ENCODE measurements around the gene PTGES. TPM values are rescaled to one million over a fixed set of nuclear protein-coding genes. Genes with fewer than 3 reads are reported as not detected.
A peak's percentile ranks its signal among the peaks of the same experiment; 100 is the strongest.

PTGES gene
- total and polyA plus RNA-seq, 9 of the 15 experiments (the other 6 are each of a cell fraction or from before 2014, with no cell fraction given): 0.13 TPM; not detected in 8

DNA sequence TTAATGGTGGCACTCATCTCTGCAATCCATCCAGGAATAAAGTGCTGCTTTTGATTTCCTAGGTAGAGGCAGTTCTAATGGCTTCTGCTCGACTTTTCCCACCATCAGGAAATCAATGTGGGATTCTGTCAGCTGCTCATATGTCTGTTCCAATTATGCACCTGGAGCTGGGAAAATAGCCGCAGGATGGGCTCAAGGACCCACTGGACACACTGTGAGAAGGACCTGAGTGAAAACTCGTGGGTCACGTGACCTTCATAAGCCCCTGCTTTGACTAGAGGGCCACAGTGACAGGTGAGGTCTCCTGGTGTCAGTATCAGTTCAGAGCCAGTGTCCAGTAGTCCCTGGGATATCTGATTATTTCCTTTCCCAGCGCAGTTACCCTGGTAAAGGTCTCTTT is 17.9 kb upstream of the PTGES start (continued):
- TF ChIP-seq USF2 (CRISPR knock-in tag; IDR thresholded peaks at IDR 0.05) (peak; percentile 66), TFE3 (CRISPR knock-in tag; IDR thresholded peaks at IDR 0.05) (peak; percentile 89), SIX5 (IDR thresholded peaks at IDR 0.05; ENCODE audit: borderline replicate concordance in 1 of 2, insufficient read depth in 1 of 2, low read depth in 1 of 2, low read length in 2 of 2) (no peak), RBM14 (IDR thresholded peaks at IDR 0.05; ENCODE audit: borderline replicate concordance, insufficient read depth, low read depth, low read length) (no peak), ZNF695 (CRISPR knock-in tag; IDR thresholded peaks at IDR 0.05) (no peak)
- TF ChIP-seq, protein P1, sequence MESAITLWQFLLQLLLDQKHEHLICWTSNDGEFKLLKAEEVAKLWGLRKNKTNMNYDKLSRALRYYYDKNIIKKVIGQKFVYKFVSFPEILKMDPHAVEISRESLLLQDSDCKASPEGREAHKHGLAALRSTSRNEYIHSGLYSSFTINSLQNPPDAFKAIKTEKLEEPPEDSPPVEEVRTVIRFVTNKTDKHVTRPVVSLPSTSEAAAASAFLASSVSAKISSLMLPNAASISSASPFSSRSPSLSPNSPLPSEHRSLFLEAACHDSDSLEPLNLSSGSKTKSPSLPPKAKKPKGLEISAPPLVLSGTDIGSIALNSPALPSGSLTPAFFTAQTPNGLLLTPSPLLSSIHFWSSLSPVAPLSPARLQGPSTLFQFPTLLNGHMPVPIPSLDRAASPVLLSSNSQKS (CRISPR knock-in tag; IDR thresholded peaks at IDR 0.05): no peak
- TF ChIP-seq, protein P2, sequence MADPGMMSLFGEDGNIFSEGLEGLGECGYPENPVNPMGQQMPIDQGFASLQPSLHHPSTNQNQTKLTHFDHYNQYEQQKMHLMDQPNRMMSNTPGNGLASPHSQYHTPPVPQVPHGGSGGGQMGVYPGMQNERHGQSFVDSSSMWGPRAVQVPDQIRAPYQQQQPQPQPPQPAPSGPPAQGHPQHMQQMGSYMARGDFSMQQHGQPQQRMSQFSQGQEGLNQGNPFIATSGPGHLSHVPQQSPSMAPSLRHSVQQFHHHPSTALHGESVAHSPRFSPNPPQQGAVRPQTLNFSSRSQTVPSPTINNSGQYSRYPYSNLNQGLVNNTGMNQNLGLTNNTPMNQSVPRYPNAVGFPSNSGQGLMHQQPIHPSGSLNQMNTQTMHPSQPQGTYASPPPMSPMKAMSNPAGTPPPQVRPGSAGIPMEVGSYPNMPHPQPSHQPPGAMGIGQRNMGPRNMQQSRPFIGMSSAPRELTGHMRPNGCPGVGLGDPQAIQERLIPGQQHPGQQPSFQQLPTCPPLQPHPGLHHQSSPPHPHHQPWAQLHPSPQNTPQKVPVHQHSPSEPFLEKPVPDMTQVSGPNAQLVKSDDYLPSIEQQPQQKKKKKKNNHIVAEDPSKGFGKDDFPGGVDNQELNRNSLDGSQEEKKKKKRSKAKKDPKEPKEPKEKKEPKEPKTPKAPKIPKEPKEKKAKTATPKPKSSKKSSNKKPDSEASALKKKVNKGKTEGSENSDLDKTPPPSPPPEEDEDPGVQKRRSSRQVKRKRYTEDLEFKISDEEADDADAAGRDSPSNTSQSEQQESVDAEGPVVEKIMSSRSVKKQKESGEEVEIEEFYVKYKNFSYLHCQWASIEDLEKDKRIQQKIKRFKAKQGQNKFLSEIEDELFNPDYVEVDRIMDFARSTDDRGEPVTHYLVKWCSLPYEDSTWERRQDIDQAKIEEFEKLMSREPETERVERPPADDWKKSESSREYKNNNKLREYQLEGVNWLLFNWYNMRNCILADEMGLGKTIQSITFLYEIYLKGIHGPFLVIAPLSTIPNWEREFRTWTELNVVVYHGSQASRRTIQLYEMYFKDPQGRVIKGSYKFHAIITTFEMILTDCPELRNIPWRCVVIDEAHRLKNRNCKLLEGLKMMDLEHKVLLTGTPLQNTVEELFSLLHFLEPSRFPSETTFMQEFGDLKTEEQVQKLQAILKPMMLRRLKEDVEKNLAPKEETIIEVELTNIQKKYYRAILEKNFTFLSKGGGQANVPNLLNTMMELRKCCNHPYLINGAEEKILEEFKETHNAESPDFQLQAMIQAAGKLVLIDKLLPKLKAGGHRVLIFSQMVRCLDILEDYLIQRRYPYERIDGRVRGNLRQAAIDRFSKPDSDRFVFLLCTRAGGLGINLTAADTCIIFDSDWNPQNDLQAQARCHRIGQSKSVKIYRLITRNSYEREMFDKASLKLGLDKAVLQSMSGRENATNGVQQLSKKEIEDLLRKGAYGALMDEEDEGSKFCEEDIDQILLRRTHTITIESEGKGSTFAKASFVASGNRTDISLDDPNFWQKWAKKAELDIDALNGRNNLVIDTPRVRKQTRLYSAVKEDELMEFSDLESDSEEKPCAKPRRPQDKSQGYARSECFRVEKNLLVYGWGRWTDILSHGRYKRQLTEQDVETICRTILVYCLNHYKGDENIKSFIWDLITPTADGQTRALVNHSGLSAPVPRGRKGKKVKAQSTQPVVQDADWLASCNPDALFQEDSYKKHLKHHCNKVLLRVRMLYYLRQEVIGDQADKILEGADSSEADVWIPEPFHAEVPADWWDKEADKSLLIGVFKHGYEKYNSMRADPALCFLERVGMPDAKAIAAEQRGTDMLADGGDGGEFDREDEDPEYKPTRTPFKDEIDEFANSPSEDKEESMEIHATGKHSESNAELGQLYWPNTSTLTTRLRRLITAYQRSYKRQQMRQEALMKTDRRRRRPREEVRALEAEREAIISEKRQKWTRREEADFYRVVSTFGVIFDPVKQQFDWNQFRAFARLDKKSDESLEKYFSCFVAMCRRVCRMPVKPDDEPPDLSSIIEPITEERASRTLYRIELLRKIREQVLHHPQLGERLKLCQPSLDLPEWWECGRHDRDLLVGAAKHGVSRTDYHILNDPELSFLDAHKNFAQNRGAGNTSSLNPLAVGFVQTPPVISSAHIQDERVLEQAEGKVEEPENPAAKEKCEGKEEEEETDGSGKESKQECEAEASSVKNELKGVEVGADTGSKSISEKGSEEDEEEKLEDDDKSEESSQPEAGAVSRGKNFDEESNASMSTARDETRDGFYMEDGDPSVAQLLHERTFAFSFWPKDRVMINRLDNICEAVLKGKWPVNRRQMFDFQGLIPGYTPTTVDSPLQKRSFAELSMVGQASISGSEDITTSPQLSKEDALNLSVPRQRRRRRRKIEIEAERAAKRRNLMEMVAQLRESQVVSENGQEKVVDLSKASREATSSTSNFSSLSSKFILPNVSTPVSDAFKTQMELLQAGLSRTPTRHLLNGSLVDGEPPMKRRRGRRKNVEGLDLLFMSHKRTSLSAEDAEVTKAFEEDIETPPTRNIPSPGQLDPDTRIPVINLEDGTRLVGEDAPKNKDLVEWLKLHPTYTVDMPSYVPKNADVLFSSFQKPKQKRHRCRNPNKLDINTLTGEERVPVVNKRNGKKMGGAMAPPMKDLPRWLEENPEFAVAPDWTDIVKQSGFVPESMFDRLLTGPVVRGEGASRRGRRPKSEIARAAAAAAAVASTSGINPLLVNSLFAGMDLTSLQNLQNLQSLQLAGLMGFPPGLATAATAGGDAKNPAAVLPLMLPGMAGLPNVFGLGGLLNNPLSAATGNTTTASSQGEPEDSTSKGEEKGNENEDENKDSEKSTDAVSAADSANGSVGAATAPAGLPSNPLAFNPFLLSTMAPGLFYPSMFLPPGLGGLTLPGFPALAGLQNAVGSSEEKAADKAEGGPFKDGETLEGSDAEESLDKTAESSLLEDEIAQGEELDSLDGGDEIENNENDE (IDR thresholded peaks at IDR 0.05; ENCODE audit: low read depth, low read length): no peak
